Measurements from ENCODE around the gene GPRIN3. TPM values are rescaled to one million over a fixed set of nuclear protein-coding genes. Genes with fewer than 3 reads are reported as not detected.
A peak's percentile ranks its signal among the peaks of the same experiment; 100 is the strongest.

The GPRIN3 gene
- 31.2 TPM for total RNA-seq

DNA sequence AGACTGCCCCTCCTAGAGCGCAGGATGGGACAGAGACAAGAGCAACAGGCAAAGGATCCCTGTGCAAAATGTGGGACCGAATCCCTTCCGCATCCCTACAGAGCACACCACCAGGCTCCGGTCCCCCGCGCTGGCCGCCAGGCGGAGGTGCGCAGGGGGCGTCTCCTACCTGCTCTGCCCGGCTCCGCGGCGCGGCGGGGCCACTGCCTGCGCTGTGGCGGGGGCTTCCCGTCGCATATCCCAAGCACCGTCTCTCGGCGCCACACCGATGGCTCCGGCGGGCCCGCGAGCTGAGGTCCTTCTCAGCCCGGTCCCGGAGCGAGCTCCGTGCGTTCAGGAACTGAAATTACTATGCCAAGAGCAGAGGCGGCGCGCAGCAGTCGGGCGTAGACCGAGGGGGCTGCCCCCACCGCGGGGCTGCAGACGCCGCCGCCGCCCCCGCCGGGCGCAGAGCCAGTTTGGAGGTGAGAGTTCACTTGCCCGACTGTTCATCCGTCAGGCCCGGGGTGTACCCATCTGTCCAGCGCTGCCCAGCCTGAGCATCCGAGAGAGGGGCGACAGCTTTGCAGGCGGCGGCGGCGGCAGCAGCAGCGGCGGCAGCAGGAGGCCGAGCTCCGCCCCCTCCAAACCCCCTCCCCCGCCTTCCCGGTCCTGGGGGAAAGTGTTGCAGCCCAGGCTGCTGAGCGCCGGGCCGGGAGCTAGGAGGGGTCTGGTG, at the start of gene GPRIN3:
GPRIN3 (minus strand) TSS at position 355 of the 715 bp plus-strand sequence. CDS start 57,690 bp downstream, outside the sequence.
- peak; percentile 50 for DNase-seq

DNA sequence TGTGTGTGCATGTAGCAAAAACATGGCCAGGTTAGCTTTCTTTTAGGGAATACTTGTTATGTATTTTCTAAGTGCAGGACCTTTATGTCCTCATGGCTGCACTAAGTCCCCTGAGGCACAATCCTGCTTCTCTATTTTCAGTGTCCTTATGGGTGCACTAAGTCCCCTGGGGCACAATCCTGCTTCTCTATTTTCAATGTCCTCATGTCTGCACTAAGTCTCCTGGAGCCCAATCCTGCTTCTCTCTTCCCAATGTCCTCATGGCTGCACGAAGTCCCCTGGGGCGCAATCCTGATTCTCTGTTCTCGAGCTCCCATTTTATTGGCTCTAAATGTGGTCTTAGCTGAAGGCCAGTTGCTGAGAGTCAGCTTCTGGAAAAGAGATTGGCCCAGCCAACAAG, 49.7 kb upstream of the GPRIN3 start:
- DNase-seq, result no peak

DNA sequence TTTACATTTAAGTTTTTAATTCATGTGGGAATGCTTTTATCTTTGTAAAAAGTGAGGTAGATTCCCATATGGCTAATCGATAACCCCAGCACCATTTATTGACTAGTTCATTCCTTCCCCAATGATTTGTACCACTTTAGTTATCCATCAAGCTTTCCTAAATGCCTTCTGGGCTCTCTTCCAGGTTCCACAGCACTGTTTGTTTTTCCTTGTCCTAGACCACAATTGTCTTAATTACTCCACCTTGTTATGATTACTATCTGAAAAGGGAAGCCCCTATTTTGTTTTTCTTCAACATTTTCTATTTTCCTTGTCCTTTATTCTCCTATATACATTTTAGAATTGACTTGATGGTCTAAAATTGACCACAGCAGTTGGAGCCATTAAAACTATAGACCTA, 48.5 kb upstream of the GPRIN3 start:
- DNase-seq, result no peak

DNA sequence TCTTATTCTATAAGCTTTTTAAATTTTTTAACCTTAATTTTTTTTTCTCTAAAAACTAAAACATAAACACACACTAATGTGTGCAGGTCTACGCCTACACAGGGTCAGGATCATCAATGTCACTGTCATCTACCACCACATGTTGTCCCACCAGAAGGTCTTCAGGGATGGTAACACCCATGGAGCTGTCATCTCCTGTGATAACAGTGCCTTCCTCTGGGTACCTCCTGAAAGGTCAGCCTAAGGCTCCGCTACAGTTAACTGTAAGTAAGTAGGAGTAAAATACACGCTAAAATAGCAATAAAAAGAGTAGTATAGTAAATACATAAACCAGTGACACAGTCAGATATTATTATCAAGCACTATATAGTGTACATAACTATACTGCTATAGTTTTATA, 45.9 kb upstream of the GPRIN3 start:
- DNase-seq, result no peak

DNA sequence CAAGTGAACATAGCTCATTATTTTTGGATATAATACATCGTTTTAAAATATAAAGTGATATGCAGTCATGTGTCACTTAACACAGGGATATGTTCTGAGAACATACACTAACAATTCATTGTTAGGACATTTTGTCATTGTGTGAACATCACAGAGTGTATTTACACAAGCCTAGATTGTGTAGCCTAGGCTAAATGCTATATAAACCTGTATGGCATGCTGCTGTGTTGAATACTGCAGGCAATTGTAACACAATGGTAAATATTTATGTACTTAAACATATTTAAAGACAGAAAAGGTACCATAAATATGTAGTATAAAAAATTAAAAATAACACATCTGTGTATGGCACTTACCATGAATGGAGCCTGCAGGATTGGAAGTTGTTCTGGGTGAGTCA, 44.9 kb upstream of the GPRIN3 start:
- DNase-seq, result no peak

DNA sequence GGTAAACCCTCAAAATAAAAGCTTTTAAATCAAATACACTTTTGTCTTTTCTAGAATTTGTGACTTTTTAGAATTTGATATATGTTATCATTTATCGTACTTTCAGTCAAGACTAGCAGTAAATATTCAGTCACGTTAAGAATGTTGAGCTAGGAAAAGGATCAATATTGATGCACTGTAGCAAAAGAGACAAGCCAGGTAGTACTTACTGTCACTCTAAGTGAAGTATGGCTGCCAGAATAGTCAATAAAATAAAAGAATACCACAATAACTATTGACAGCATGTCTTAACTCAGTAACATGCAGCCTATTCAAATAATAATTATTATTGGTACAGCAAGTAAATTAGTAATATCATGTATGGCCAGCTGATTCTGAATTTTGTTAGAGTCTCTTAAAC, 43.6 kb upstream of the GPRIN3 start:
- DNase-seq, result no peak

DNA sequence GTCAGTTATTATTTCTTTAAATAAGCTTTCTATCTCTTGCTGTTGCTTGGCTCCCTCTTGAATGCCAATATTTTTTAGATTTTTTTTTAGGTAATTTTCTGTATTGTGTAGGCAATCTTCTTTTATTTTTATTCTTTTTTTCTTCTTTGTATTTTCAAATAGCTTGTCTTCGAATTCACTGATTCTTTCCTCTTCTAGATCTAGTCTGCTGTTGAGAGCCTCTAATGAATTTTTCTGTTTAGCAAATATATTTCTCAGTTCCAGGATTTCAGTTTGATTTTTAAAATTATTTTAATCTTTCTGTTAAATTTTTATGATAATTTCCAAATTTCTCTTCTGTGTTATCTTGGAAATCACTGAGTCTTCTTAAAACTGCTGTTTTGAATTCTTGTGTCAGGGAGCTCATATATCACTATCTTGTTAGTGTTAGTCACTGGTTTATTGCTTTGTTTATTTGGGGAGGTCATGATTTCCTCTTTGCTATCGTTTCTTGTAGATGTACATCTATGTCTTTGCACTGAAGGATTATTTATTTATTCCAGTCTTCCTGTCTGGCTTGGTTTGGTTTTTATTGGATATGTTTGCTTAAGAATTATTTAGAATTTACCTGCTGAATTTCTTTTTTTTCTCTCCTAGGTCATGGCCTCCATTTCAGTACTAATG, 39.9 kb upstream of the GPRIN3 start:
- DNase-seq, result no peak

DNA sequence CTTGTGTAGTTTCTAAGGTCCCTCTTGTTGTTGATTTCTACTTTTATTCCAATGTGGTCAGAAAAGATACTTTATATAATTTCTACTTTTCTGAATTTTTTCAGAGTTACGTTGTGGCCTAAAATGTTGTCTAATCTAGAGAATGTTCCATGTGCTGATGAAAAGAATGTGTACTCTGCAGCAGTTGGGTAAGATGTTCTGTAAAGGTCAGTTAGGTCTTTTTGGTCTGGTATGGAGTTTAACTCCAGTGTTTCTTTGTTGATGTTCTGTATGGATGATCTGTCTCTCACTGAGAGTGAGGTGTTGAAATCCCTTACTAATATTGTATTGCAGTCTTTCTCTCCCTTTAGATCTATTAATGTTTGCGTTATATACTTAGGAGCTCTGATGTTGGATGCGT, 37.0 kb upstream of the GPRIN3 start:
- no peak for DNase-seq

DNA sequence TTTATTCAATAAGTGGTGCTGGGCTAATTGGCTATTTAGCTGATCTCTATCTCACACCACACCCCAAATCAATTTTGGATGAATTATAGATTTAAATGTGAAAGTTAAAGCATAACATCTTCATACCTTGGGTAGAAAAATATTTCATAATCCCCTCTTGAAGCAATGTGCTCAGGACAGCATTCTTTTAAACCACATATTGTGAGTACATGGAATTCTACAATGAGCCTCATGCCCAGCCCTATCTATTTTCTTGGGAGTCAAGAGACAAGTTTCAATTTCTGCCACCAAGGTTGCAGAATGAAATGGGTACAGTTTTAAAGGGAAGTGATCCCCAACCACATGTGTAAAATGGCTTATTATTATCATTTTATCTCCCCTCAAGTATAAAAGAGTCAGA, 30.6 kb upstream of the GPRIN3 start:
- no peak for DNase-seq

DNA sequence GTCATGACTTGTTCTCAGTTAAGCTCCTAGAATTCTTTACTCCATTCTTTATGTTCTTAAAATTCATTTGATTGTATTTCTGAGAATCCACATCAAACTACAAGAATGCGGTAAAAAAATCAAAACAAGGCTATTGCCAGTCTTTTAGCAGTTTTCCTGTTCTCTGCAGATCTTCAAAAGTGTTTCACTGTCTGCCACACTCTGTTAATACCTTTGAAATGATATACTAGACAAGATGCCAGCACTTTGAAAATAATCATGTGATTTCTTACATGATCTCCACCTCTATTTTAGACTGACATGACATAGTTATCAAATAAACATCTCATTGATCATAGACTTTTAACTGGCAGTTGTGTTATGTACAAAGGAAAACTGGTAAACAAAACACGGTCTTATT, 30.1 kb upstream of the GPRIN3 start:
- no peak for DNase-seq

DNA sequence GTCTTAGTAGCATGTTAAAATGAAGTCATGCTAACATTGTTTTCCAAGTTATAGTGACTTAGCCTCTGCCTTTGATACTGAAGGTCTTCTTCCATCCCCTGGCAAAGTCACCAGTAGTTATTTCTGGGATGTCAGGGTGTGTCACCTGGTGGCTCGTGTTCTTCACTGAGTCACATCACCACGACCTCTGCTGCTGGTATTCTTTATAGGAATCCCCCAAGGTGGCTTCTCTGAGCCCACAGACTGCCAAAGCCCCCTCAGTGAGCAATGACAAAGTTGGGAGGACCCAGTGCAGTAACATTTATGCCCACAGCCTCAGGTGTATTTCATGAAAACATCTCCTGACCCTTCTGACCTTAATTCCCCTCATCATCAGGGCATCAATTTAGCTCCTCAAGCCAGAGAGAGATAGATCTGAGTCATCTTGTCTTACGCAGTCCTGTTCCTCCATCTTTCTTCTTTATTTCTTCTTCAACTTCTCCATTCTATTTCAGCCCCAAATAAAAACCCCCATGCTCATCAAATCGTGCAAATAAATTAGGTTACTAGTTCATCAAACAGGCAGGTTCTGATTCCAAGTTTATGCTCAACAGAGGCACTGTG, 29.3 kb upstream of the GPRIN3 start:
- DNase-seq, result no peak

DNA sequence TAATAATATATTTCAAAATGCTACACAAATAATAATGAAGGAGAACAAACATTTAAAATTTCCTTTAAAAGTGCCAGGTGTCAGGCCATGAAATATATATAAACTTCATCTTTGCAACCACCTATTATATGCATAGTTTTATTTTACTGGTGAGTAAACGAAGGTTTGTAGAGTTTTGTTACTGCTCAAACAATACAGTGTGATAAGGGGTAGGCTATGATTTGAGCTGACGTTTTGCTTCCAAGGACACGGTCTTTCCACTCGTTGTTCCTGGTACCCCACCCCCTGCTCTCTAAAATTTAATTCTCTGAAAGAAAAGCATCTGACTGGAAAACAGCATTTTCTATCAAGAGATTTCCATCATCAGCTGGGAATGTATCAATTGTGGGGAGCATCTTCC, 27.2 kb upstream of the GPRIN3 start:
- DNase-seq, result no peak

DNA sequence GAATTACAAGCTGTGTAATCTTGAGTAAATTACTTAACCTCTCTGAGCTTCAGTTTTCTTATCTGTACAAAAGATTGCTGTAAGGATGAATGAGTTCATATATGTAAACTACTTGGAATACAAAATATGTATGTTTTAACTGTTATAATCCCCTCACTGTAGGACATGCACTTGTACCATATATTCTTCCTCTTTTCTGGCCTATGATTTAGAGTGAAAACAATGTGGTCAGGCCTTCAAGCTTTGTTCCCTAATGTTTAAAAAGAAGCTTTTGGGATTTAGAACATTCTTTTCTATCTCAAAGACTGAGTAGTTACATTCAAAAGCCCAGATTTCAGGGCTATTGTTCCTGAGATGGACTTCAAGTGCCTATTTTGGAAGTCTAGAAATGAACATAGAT, 26.7 kb upstream of the GPRIN3 start:
- no peak for DNase-seq

DNA sequence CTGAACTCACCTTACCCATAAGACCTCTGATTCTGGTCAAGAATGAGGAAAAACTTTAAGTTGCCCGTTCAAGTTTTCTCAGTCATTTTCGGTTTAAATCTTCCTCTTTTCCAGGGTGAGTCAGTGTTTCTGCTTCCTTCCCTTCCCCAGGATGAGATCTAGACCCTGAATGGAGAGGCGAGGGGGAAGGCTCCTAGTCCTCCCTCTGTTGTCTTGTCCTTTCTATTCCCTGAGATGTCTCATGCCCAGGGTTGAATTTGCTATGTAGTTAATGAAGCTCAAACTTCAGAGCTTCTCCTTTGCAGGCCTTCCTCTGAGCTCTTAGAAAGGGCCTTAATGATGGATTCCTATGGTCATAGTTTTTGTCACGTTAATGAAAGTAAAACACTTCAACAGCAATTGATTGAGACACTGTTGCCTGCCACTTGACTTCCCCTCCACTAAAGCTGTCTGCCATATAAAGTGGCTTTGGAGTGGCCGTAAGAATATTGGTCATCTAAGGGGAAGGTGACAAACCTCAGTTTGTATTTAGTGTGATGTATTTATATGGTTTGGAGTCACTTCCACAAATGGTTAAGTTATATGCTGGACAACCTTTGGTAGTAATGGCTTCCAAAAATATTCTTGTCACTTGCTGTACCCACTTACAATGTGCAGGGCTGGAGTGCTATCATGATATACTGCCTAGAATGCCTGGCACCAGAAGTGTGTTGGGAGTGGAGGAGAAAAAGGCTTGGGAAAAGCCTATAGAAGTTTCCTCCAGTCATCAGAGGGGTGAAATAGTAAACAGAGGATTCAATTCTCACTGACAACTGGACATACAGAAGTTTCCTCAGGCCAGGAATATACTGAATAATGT, 24.3 kb upstream of the GPRIN3 start:
- DNase-seq, result no peak

DNA sequence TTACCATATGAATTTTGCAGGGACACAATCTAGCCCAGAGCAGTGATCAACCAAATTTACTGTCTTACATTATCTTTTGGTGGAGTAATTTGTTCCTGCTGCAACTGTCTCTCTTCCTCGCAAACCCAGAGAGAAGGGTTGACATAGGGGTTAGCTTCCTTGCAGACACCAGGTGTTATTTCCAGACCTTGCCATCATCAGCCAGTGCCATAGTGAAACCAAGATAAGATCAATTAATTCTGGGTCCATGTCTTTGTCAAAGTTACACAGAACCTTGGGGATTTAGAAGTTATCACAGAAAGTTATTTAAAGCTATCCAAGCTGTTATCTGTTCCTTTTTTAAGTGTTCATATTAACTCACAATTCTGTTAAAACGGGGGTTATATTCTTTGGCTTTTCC, 23.6 kb upstream of the GPRIN3 start:
- no peak for DNase-seq

DNA sequence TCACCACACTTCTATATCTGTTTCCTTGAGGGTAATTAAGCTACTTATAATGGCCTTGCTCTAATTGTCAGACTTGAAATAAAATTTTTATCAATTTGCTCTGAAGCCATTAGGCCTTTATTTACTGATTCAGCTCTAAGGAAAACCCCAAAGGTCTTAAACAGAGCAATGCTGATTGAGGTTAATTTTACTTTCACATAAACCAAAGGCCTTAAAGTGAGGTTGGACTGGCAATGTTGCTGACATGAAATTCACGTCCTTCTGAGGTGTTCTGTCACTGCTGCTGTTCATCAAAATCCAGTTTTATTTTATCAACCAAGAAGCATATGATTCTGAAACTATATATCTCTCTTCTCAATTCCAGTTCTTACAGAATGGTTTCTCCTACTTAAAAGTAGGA, 21.7 kb upstream of the GPRIN3 start:
- DNase-seq, result no peak

DNA sequence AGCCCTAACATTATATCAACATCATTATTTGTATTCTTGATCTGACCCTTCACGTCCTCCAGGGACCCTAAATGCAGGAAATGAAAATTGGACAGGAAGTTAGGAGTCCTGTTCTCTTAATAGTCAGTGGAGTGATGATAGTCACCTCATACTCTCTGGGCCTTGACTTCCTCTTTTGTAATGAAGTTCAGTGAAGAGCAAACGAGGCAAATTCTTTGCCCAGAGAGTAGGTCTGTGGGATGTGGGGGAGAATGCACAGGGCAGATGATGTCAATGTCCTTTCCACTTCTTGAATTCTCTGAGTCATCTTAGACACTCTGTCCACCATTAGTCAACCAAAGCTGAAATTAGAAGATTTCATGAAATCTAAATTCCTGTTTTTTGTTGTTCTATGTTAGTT, 17.1 kb upstream of the GPRIN3 start:
- DNase-seq, result no peak

DNA sequence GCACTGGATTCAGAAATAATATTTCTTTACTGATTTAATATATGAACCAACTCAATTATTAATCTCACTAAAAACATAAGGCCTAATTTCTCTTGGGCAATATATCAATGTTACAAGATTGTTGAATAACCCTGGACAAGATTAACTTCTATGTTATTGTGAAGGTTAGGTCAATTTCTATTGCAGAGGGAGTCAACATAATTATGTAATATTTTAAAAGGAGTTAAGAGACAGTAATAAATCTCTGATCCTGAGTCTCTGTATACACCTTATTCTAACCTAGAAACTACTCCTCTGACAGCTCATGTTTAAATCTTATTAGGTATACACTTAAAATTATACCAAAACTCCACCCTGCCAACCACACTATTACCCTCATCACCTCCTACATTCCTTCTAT, 15.1 kb upstream of the GPRIN3 start:
- DNase-seq, result no peak

DNA sequence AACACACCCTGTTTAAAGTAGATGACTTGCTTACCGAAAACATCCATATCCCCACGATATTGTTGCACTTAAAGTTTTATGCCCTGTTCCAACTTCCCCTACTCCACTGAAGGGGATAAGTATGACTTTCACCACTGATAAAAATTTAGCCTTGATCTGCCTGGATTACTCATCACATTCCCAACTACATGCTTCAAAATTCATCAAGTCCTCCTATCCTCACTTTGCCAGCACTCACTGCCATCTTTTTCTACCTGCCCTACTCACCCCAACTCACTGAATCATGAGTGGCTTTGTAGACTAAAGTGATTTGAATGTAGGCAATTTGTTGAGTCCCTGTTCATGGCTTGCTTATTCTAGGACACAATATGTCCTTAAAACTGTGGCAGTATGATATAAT, 12.2 kb upstream of the GPRIN3 start:
- no peak for DNase-seq

DNA sequence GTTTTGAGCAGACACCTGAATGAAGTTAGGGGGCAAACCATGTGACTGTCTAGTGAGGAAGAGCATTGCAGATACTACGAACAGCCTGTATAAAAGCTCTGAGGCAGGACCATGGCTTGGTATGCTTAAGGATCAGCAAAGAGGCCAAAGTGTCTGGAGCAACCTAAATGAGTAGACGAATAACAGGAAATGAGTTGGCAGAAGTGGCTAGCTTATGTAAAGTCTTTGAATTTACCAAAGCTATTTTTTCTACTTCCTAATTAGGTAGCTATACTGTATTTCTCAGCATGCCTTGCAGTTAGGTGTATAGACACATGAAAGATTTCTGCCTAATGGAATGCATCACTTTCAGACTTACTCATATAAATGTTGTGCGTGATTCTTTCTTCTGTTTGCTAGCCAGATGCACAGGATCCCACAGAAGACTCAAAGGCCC, 9.3 kb upstream of the GPRIN3 start:
- no peak for DNase-seq

DNA sequence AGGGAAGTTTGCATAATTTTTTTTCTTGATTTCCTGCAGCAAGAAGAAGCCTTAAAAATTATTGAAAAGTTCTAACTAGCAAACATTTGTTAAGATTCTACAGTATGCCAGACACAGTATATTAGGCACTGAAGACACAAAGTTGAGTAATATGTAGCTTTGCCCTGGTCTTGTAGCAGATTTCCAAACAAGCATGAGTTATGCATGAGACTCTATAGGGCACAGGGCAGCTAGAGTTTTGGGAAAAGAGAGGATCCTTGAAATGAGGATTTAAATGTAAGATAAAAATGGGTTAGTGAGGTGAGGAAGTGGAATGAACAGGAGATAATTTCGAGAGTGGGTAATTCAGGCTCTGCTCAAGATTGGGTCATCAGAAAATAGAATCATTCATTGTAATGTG, 8.6 kb upstream of the GPRIN3 start:
- no peak for DNase-seq

DNA sequence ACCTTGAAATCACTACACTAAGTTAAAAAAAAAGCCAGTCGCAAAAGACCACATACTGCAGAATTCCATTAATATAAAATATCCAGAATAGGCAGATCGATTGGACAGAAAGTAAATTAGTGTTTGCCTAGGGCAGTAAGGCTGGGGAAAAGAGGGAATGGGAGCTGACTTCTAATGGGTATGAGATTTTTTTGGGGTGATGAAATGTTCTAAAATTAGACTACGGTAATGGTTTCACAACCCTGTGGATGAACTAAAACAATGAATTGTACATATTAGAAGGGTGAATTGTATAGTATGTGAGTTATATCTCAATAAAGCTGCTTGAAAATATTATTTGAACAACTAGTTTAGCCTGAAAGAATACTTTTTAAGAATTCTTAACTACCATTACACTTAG, 6.7 kb upstream of the GPRIN3 start:
- no peak for DNase-seq

DNA sequence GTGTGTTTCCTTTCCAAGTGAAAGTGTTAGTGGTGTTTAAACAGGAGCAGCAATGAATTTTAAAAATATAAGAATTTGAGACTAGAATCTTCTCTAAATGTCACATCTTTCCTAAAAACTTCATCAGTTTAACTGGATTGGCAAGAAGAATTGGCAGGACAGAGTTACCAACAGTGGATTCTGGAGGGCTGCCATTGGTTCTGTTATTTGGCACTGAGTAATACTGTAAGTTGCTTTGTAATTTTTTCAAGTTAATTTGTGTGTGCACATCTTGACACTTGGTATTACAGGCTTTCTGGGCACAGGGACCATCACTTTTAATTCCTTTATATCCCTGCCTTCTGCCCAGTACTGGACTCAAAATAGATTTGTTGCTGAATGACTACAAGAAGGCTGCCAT, 4.5 kb upstream of the GPRIN3 start:
- DNase-seq, result no peak

Data from occipital lobe (tissue), 2 donors.